ENCODE data around the gene NCAPH2.

Gene NCAPH2

GRCh38 chr22:50465066-50465930 lies 42.7 kb upstream of the NCAPH2 start:
- ATAC-seq = no peak
- TF ChIP-seq BACH2 (CRISPR knock-in tag; IDR thresholded peaks at IDR 0.05; ENCODE audit: borderline replicate concordance) = no peak
- no peak for TF ChIP-seq PPARA (CRISPR knock-in tag; IDR thresholded peaks at IDR 0.05; ENCODE audit: borderline replicate concordance)
- TF ChIP-seq GLIS3 (CRISPR knock-in tag; IDR thresholded peaks at IDR 0.05) = no peak
- no peak for TF ChIP-seq ZNF70 (CRISPR knock-in tag; IDR thresholded peaks at IDR 0.05)
- TF ChIP-seq TSHZ2 (CRISPR knock-in tag; IDR thresholded peaks at IDR 0.05) = no peak
- TF ChIP-seq CSRNP3 (CRISPR knock-in tag; IDR thresholded peaks at IDR 0.05) = no peak
- no peak for TF ChIP-seq ARNTL (CRISPR knock-in tag; IDR thresholded peaks at IDR 0.05; ENCODE audit: borderline replicate concordance, low read depth)
- TF ChIP-seq RARB (CRISPR knock-in tag; IDR thresholded peaks at IDR 0.05) = no peak
- TF ChIP-seq POU6F1 (CRISPR knock-in tag; IDR thresholded peaks at IDR 0.05; ENCODE audit: borderline replicate concordance, low read depth) = no peak
- TF ChIP-seq ZNF565 (CRISPR knock-in tag; conservative IDR thresholded peaks at IDR 0.05; ENCODE audit: low read depth) = no peak

- TF ChIP-seq ZFP3 (CRISPR knock-in tag; IDR thresholded peaks at IDR 0.05) (no peak), ZNF70 (CRISPR knock-in tag; IDR thresholded peaks at IDR 0.05) (no peak), TCF4 (CRISPR knock-in tag; IDR thresholded peaks at IDR 0.05; ENCODE audit: borderline replicate concordance) (no peak), RARB (CRISPR knock-in tag; IDR thresholded peaks at IDR 0.05) (no peak), ZNF565 (CRISPR knock-in tag; conservative IDR thresholded peaks at IDR 0.05; ENCODE audit: low read depth) (no peak), ZC3H10 (CRISPR knock-in tag; IDR thresholded peaks at IDR 0.05) (no peak), BACH2 (CRISPR knock-in tag; IDR thresholded peaks at IDR 0.05; ENCODE audit: borderline replicate concordance) (no peak), ESRRG (CRISPR knock-in tag; IDR thresholded peaks at IDR 0.05) (no peak), PATZ1 (CRISPR knock-in tag; IDR thresholded peaks at IDR 0.05; ENCODE audit: borderline replicate concordance) (no peak), ISL1 (CRISPR knock-in tag; IDR thresholded peaks at IDR 0.05) (no peak), TSHZ2 (CRISPR knock-in tag; IDR thresholded peaks at IDR 0.05) (no peak), ZFP30 (CRISPR knock-in tag; IDR thresholded peaks at IDR 0.05) (no peak)
- no peak for ATAC-seq
Measured at GRCh38 chr22:50467341-50467740, 40.7 kb upstream of the NCAPH2 start.

Data from SK-N-SH treated with all-trans-retinoic acid at 6 μM for 48 hours (cell line).